ENCODE data around the gene IZUMO4. TPM values are rescaled to one million over a fixed set of nuclear protein-coding genes. Genes with fewer than 3 reads are reported as not detected.
A peak's percentile ranks its signal among the peaks of the same experiment; 100 is the strongest.

The IZUMO4 gene
- total and polyA plus RNA-seq, 2 donors (not counting 1 experiment from before 2014, with no cell fraction given) = 34.8 to 93.9 TPM

DNA sequence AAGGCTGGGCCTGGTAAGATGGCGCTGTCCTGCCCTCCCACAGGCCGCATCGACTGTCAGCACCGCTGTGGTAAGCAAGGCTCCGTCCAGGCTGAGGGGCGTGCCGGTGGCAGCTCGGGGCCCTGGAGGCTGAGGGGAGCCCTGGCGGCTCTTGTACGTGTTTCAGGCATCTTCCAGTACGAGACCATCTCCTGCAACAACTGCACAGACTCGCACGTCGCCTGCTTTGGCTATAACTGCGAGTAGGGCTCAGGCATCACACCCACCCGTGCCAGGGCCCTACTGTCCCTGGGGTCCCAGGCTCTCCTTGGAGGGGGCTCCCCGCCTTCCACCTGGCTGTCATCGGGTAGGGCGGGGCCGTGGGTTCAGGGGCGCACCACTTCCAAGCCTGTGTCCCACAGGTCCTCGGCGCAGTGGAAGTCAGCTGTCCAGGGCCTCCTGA, 1.2 kb downstream of the IZUMO4 start:
- H3K4me3 Mint-ChIP-seq = peak overlapping the region; percentile 99
- no peak for TF ChIP-seq EZH2 (IDR thresholded peaks at IDR 0.05; ENCODE audit: borderline replicate concordance, insufficient read depth, low read depth, low read length, poor library complexity, severe bottlenecking)
- TF ChIP-seq, protein P1, sequence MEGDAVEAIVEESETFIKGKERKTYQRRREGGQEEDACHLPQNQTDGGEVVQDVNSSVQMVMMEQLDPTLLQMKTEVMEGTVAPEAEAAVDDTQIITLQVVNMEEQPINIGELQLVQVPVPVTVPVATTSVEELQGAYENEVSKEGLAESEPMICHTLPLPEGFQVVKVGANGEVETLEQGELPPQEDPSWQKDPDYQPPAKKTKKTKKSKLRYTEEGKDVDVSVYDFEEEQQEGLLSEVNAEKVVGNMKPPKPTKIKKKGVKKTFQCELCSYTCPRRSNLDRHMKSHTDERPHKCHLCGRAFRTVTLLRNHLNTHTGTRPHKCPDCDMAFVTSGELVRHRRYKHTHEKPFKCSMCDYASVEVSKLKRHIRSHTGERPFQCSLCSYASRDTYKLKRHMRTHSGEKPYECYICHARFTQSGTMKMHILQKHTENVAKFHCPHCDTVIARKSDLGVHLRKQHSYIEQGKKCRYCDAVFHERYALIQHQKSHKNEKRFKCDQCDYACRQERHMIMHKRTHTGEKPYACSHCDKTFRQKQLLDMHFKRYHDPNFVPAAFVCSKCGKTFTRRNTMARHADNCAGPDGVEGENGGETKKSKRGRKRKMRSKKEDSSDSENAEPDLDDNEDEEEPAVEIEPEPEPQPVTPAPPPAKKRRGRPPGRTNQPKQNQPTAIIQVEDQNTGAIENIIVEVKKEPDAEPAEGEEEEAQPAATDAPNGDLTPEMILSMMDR (IDR thresholded peaks at IDR 0.05) = no peak
- no peak for ATAC-seq (ENCODE audit: low read depth)

DNA sequence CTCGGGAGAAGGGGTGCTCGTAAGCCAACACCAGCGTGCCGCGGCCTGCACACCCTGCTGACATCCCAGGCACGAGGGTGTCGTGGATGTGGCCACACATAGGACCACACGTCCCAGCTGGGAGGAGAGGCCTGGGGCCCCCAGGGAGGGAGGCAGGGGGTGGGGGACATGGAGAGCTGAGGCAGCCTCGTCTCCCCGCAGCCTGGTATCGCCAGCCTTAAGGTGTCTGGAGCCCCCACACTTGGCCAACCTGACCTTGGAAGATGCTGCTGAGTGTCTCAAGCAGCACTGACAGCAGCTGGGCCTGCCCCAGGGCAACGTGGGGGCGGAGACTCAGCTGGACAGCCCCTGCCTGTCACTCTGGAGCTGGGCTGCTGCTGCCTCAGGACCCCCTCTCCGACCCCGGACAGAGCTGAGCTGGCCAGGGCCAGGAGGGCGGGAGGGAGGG, 2.4 kb downstream of the IZUMO4 start:
- H3K4me3 ChIP-seq (ENCODE audit: control extremely low read depth in 1 of 5, extremely low read depth in 1 of 5, insufficient read depth in 1 of 5, low read depth in 2 of 5, low read length in 4 of 5) = no peak overlapping the region
- POLR2A ChIA-PET = interaction anchor here (0.6 kb wide), 1 partner anchor 29 kb away, joined by 3 read pairs; no protein-coding TSS in a partner anchor
- ATAC-seq (ENCODE audit: low read depth) = no peak
- peaks cover 34% of the 10 kb centered on the region for H4K20me1 ChIP-seq (ENCODE audit: control insufficient read depth, insufficient read depth, low read length, poor library complexity, severe bottlenecking)
- peaks cover 0 to 32% of the 10 kb centered on the region in 2 experiments for H3K36me3 ChIP-seq (replicated peaks in 1 of 2; ENCODE audit: control extremely low read depth in 1 of 2, control insufficient read depth in 1 of 2, extremely low read depth in 1 of 2, insufficient read depth in 2 of 2, low read length in 1 of 2)
- TF ChIP-seq, protein P1 (IDR thresholded peaks at IDR 0.05) = no peak
- TF ChIP-seq EZH2 (IDR thresholded peaks at IDR 0.05; ENCODE audit: borderline replicate concordance, insufficient read depth, low read depth, low read length, poor library complexity, severe bottlenecking) = no peak
- WGBS (ENCODE audit: insufficient coverage) = 93% methylated on average over 16 of the region's 16 CpGs
- no peaks in the 10 kb centered on the region for H3K9me3 Mint-ChIP-seq (ENCODE audit: insufficient read depth)
- no peaks in the 10 kb centered on the region for H3K27me3 ChIP-seq (replicated peaks in 1 of 4; ENCODE audit: control extremely low read depth in 1 of 4, control insufficient read depth in 3 of 4, insufficient read depth in 4 of 4, low read length in 3 of 4)
- H2AFZ ChIP-seq (ENCODE audit: insufficient read depth, low read depth, low read length, poor library complexity, severe bottlenecking) = no peak overlapping the region
- H3K79me2 ChIP-seq (ENCODE audit: control insufficient read depth, insufficient read depth, low read length) = peaks cover 76% of the 10 kb centered on the region
- H3K27ac ChIP-seq (ENCODE audit: low read length in 2 of 2) = no peak overlapping the region
- no peak overlapping the region for H3K4me2 ChIP-seq (replicated peaks; ENCODE audit: low read depth, low read length, poor library complexity, severe bottlenecking)
- H3K4me3 Mint-ChIP-seq = no peak overlapping the region
- peaks cover 10 to 25% of the 10 kb centered on the region in 2 donors for H3K4me1 ChIP-seq (ENCODE audit: control insufficient read depth in 2 of 2, insufficient read depth in 2 of 2, low read length in 2 of 2)
- no peaks in the 10 kb centered on the region for H3K27me3 Mint-ChIP-seq
- H3K4me1 Mint-ChIP-seq = peaks cover 18% of the 10 kb centered on the region
- intact Hi-C loops (cut with micrococcal nuclease) = loop anchor here (10.0 kb wide), 1 partner anchor 194 kb away; the partner anchor contains the start of genes ADAT3 and SCAMP4
- CTCF ChIA-PET = interaction anchor here (1.1 kb wide), 1 partner anchor 12 kb away, joined by 3 read pairs; no protein-coding TSS in a partner anchor
- H3K27ac Mint-ChIP-seq = no peak overlapping the region
- H3K9me3 ChIP-seq (ENCODE audit: control extremely low read depth in 1 of 3, control insufficient read depth in 2 of 3, insufficient read depth in 1 of 3, low read length in 2 of 3) = peaks cover 0 to 1% (median 0%) of the 10 kb centered on the region in 3 donors
- no peak for DNase-seq
- no peak overlapping the region for H3K9ac ChIP-seq (ENCODE audit: low read length)

More for the DNA sequence above, 1.2 kb downstream of the IZUMO4 start:
- CTCF ChIA-PET = interaction anchor here (1.1 to 1.9 kb wide), 3 partner anchors 10 to 233 kb away, joined by 3 to 6 read pairs (median 3); no protein-coding TSS in a partner anchor
- H3K27ac Mint-ChIP-seq = no peak overlapping the region
- Histone ChIP-seq H4K20me1 (ENCODE audit: control insufficient read depth, insufficient read depth, low read length, poor library complexity, severe bottlenecking) (peaks cover 31% of the 10 kb centered on the region), H3K9me3 (ENCODE audit: control extremely low read depth in 1 of 3, control insufficient read depth in 2 of 3, insufficient read depth in 1 of 3, low read length in 2 of 3) (no peaks in the 10 kb centered on the region), H3K27ac (ENCODE audit: low read length in 2 of 2) (peak overlapping the region in 1 of 2 donors; percentile 73), H3K4me1 (ENCODE audit: control insufficient read depth in 2 of 2, insufficient read depth in 2 of 2, low read length in 2 of 2) (peaks cover 22 to 37% of the 10 kb centered on the region in 2 donors), H3K27me3 (replicated peaks in 1 of 4; ENCODE audit: control extremely low read depth in 1 of 4, control insufficient read depth in 3 of 4, insufficient read depth in 4 of 4, low read length in 3 of 4) (no peaks in the 10 kb centered on the region), H3K4me2 (replicated peaks; ENCODE audit: low read depth, low read length, poor library complexity, severe bottlenecking) (peak overlapping the region; percentile 99), H3K36me3 (replicated peaks in 1 of 2; ENCODE audit: control extremely low read depth in 1 of 2, control insufficient read depth in 1 of 2, extremely low read depth in 1 of 2, insufficient read depth in 2 of 2, low read length in 1 of 2) (peaks cover 0 to 36% of the 10 kb centered on the region in 2 experiments), H3K4me3 (ENCODE audit: control extremely low read depth in 1 of 5, extremely low read depth in 1 of 5, insufficient read depth in 1 of 5, low read depth in 2 of 5, low read length in 4 of 5) (no peak overlapping the region), H3K9ac (ENCODE audit: low read length) (no peak overlapping the region), H3K79me2 (ENCODE audit: control insufficient read depth, insufficient read depth, low read length) (peaks cover 75% of the 10 kb centered on the region), H2AFZ (ENCODE audit: insufficient read depth, low read depth, low read length, poor library complexity, severe bottlenecking) (no peak overlapping the region)
- H3K9me3 Mint-ChIP-seq (ENCODE audit: insufficient read depth) = no peaks in the 10 kb centered on the region
- peaks cover 27% of the 10 kb centered on the region for H3K4me1 Mint-ChIP-seq
- WGBS (ENCODE audit: insufficient coverage) = 91% methylated on average over 23 of the region's 23 CpGs
- DNase-seq = no peak
- POLR2A ChIA-PET = interaction anchor here (0.8 to 6.7 kb wide), 3 partner anchors 13 to 48 kb away, joined by 5 to 114 read pairs (median 111); partner anchors contain the start of gene MKNK2
- H3K27me3 Mint-ChIP-seq = no peaks in the 10 kb centered on the region
- intact Hi-C loops (cut with micrococcal nuclease) = loop anchor here (2.0 to 10.0 kb wide), 3 partner anchors 15 to 193 kb away; partner anchors contain the start of genes ADAT3 and SCAMP4

Measured in B cell (primary cell).